ENCODE results near the gene FAM171A1. TPM values are rescaled to one million over a fixed set of nuclear protein-coding genes. Genes with fewer than 3 reads are reported as not detected.

FAM171A1 gene
- polyA plus RNA-seq, 2 donors, result 2.3 to 4.5 TPM

- WGBS, 2 donors, result 44 to 49% methylated on average over 10 of the region's 10 CpGs
- Histone ChIP-seq H3K4me1 (ENCODE audit: control insufficient read depth in 2 of 2, insufficient read depth in 2 of 2, low read length in 1 of 2) (no peaks in the 10 kb centered on the region), H3K9me3 (ENCODE audit: control insufficient read depth in 2 of 2, insufficient read depth in 1 of 2, low read depth in 1 of 2, low read length in 1 of 2) (no peaks in the 10 kb centered on the region), H3K27ac (ENCODE audit: low read depth in 2 of 2, low read length in 1 of 2) (no peak overlapping the region), H3K4me3 (ENCODE audit: low read depth in 1 of 2, low read length in 2 of 2) (no peak overlapping the region), H3K36me3 (ENCODE audit: control insufficient read depth in 2 of 2, insufficient read depth in 2 of 2, low read length in 1 of 2) (no peaks in the 10 kb centered on the region), H3K27me3 (ENCODE audit: control insufficient read depth in 1 of 2, insufficient read depth in 2 of 2, low read length in 2 of 2) (no peaks in the 10 kb centered on the region)
Observed at GRCh38 chr10:15262036-15262713, 108.9 kb downstream of the FAM171A1 start.

GRCh38 chr10:15259136-15259535 is 112.0 kb downstream of the FAM171A1 start:
- H3K4me1 ChIP-seq (ENCODE audit: control insufficient read depth in 2 of 2, insufficient read depth in 2 of 2, low read length in 1 of 2), result no peaks in the 10 kb centered on the region
- H3K36me3 ChIP-seq (ENCODE audit: control insufficient read depth in 2 of 2, insufficient read depth in 2 of 2, low read length in 1 of 2), result no peaks in the 10 kb centered on the region
- no peaks in the 10 kb centered on the region for H3K27me3 ChIP-seq (ENCODE audit: control insufficient read depth in 1 of 2, insufficient read depth in 2 of 2, low read length in 2 of 2)
- 91 to 92% methylated on average over 2 of the region's 2 CpGs for WGBS, 2 donors
- no peaks in the 10 kb centered on the region for H3K9me3 ChIP-seq (ENCODE audit: control insufficient read depth in 2 of 2, insufficient read depth in 1 of 2, low read depth in 1 of 2, low read length in 1 of 2)
- no peak overlapping the region for H3K4me3 ChIP-seq (ENCODE audit: low read depth in 1 of 2, low read length in 2 of 2)
- H3K27ac ChIP-seq (ENCODE audit: low read depth in 2 of 2, low read length in 1 of 2), result no peak overlapping the region

DNA sequence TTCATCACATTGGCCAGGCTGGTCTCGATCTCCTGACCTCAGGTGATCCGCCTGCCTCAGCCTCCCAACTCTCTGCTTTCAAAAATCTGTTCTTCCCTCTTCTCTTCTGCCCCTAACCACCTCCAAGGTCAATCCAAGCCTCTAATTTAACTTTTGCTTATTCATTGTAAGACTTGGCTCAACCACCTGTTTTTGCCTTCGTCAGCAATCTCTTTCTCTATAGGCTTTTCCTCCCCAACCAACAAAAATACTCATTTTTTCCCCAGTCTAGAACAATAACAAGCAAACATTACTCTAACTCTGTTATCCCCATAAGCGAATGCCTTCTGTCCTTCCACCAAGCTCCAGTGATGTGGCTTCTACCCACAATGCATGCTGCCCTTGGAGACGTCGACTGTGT is 112.8 kb downstream of the FAM171A1 start:
- Histone ChIP-seq H3K27me3 (ENCODE audit: control insufficient read depth in 1 of 2, insufficient read depth in 2 of 2, low read length in 2 of 2) (no peaks in the 10 kb centered on the region), H3K27ac (ENCODE audit: low read depth in 2 of 2, low read length in 1 of 2) (no peak overlapping the region), H3K36me3 (ENCODE audit: control insufficient read depth in 2 of 2, insufficient read depth in 2 of 2, low read length in 1 of 2) (no peaks in the 10 kb centered on the region), H3K4me3 (ENCODE audit: low read depth in 1 of 2, low read length in 2 of 2) (no peak overlapping the region), H3K4me1 (ENCODE audit: control insufficient read depth in 2 of 2, insufficient read depth in 2 of 2, low read length in 1 of 2) (no peaks in the 10 kb centered on the region), H3K9me3 (ENCODE audit: control insufficient read depth in 2 of 2, insufficient read depth in 1 of 2, low read depth in 1 of 2, low read length in 1 of 2) (no peaks in the 10 kb centered on the region)
- WGBS, 2 donors, result 94% methylated on average over 6 of the region's 6 CpGs

GRCh38 chr10:15255961-15256360 is 115.1 kb downstream of the FAM171A1 start:
- H3K27ac ChIP-seq (ENCODE audit: low read depth in 2 of 2, low read length in 1 of 2), result no peak overlapping the region
- H3K36me3 ChIP-seq (ENCODE audit: control insufficient read depth in 2 of 2, insufficient read depth in 2 of 2, low read length in 1 of 2), result no peaks in the 10 kb centered on the region
- WGBS, 2 donors, result 76 to 88% methylated on average over 6 of the region's 6 CpGs
- no peak overlapping the region for H3K4me3 ChIP-seq (ENCODE audit: low read depth in 1 of 2, low read length in 2 of 2)
- H3K4me1 ChIP-seq (ENCODE audit: control insufficient read depth in 2 of 2, insufficient read depth in 2 of 2, low read length in 1 of 2), result no peaks in the 10 kb centered on the region
- no peaks in the 10 kb centered on the region for H3K9me3 ChIP-seq (ENCODE audit: control insufficient read depth in 2 of 2, insufficient read depth in 1 of 2, low read depth in 1 of 2, low read length in 1 of 2)
- H3K27me3 ChIP-seq (ENCODE audit: control insufficient read depth in 1 of 2, insufficient read depth in 2 of 2, low read length in 2 of 2), result no peaks in the 10 kb centered on the region

DNA sequence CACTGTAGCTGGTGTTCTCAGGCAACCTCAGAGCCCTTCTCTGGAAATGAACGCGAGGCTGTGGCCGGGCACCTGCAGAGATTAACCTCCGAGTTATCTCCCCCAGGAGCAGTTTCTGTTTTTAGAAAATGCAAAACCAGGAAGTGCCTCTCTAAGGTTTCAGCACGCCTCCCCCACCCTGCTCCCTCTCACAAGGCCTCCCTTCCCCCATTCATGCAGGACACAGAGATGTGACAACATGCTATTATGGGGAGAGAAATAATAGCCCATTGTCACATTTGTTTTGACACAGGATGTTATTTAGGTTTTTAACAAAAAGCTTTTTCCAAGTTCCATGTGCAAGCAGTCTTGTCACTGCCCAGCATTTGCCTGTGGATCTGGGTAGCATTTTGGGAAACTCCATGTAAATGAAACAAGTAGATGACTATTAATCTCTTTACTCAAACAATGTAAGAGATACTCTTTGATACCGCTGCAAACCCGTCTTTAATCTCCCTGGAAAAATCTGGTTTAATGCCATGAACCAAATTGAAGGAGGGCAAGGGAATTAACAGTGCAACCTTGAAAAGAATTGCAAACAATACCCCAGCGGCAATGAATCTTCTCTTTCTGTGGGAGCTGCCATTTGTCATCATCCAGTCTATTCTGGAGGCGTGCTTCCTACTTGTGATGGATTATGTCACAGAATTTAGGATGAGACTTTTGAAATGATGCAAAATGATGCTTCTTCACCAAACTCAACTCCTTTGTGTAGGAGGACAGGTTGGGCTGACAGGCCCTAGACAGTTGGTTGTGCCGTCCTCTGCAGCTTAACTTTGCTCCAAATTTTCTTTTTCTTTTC is 116.1 kb downstream of the FAM171A1 start:
- H3K4me3 ChIP-seq (ENCODE audit: low read depth in 1 of 2, low read length in 2 of 2), result peak overlapping the region; percentile 29 to 40

GRCh38 chr10:15253951-15254807 is 116.9 kb downstream of the FAM171A1 start:
- no peaks in the 10 kb centered on the region for H3K27me3 ChIP-seq (ENCODE audit: control insufficient read depth in 1 of 2, insufficient read depth in 2 of 2, low read length in 2 of 2)
- H3K9me3 ChIP-seq (ENCODE audit: control insufficient read depth in 2 of 2, insufficient read depth in 1 of 2, low read depth in 1 of 2, low read length in 1 of 2), result no peaks in the 10 kb centered on the region
- H3K27ac ChIP-seq (ENCODE audit: low read depth in 2 of 2, low read length in 1 of 2), result no peak overlapping the region
- no peaks in the 10 kb centered on the region for H3K36me3 ChIP-seq (ENCODE audit: control insufficient read depth in 2 of 2, insufficient read depth in 2 of 2, low read length in 1 of 2)
- no peaks in the 10 kb centered on the region for H3K4me1 ChIP-seq (ENCODE audit: control insufficient read depth in 2 of 2, insufficient read depth in 2 of 2, low read length in 1 of 2)
- peak overlapping the region; percentile 29 to 40 for H3K4me3 ChIP-seq (ENCODE audit: low read depth in 1 of 2, low read length in 2 of 2)
- WGBS, 2 donors, result 58 to 66% methylated on average over 16 of the region's 16 CpGs

More for the DNA sequence above, 116.1 kb downstream of the FAM171A1 start:
- H3K9me3 ChIP-seq (ENCODE audit: control insufficient read depth in 2 of 2, insufficient read depth in 1 of 2, low read depth in 1 of 2, low read length in 1 of 2), result no peaks in the 10 kb centered on the region
- H3K36me3 ChIP-seq (ENCODE audit: control insufficient read depth in 2 of 2, insufficient read depth in 2 of 2, low read length in 1 of 2), result no peaks in the 10 kb centered on the region
- 45% methylated on average over 10 of the region's 10 CpGs for WGBS, 2 donors
- H3K4me1 ChIP-seq (ENCODE audit: control insufficient read depth in 2 of 2, insufficient read depth in 2 of 2, low read length in 1 of 2), result no peaks in the 10 kb centered on the region
- H3K27me3 ChIP-seq (ENCODE audit: control insufficient read depth in 1 of 2, insufficient read depth in 2 of 2, low read length in 2 of 2), result no peaks in the 10 kb centered on the region
- H3K27ac ChIP-seq (ENCODE audit: low read depth in 2 of 2, low read length in 1 of 2), result no peak overlapping the region

DNA sequence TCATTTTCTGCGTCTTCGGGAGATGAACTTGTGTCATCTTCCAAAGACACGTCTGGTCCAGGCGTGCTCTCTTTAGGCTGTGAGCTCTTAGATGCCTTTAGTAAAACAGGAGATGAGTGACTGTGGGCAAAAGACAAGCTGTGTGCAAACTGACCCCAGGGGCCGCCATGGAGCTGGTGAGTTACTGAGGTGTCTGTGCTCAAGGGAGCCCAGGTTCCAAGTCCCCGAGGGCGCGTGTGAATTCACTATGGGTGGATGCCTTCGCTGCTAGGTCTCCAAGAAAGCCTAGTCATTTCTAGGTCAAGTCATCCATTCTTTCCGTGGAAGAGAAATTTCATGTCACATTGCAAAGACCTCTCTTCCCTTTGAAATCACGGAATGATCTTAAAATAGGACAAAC is 118.7 kb downstream of the FAM171A1 start:
- Histone ChIP-seq H3K27ac (ENCODE audit: low read depth in 2 of 2, low read length in 1 of 2) (no peak overlapping the region), H3K4me1 (ENCODE audit: control insufficient read depth in 2 of 2, insufficient read depth in 2 of 2, low read length in 1 of 2) (no peaks in the 10 kb centered on the region), H3K4me3 (ENCODE audit: low read depth in 1 of 2, low read length in 2 of 2) (no peak overlapping the region), H3K27me3 (ENCODE audit: control insufficient read depth in 1 of 2, insufficient read depth in 2 of 2, low read length in 2 of 2) (no peaks in the 10 kb centered on the region), H3K9me3 (ENCODE audit: control insufficient read depth in 2 of 2, insufficient read depth in 1 of 2, low read depth in 1 of 2, low read length in 1 of 2) (no peaks in the 10 kb centered on the region), H3K36me3 (ENCODE audit: control insufficient read depth in 2 of 2, insufficient read depth in 2 of 2, low read length in 1 of 2) (no peaks in the 10 kb centered on the region)
- 96 to 97% methylated on average over 11 of the region's 11 CpGs for WGBS, 2 donors

DNA sequence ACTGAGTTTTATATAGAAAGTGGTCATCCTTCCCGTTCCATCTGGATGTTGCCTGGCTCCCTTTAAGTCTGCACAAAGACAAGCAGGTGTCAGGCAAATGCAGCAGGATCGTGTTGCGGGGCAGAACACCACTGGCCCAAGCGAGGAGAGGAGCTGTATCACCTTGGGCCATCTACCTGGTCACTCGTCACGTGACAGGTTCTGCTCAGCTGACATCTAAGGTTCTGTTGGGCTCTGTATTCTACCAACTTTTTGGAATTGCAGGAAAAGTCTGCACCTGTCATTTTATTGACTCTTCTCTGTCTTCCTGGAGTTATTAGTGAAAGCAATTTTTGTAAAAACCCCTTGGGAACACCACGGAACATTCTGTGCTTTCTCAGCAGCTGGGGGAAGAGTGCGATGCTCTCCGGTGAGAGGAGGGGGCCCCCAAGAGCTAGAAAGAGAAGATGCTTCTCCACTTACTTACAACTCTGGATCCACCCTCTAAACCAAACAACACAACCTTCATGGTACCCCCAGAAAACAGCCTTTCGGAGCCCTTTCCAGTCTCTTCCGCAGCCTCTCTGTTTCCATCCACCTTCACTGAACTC is 119.2 kb downstream of the FAM171A1 start:
- no peaks in the 10 kb centered on the region for H3K9me3 ChIP-seq (ENCODE audit: control insufficient read depth in 2 of 2, insufficient read depth in 1 of 2, low read depth in 1 of 2, low read length in 1 of 2)
- no peak overlapping the region for H3K4me3 ChIP-seq (ENCODE audit: low read depth in 1 of 2, low read length in 2 of 2)
- no peak overlapping the region for H3K27ac ChIP-seq (ENCODE audit: low read depth in 2 of 2, low read length in 1 of 2)
- no peaks in the 10 kb centered on the region for H3K27me3 ChIP-seq (ENCODE audit: control insufficient read depth in 1 of 2, insufficient read depth in 2 of 2, low read length in 2 of 2)
- H3K36me3 ChIP-seq (ENCODE audit: control insufficient read depth in 2 of 2, insufficient read depth in 2 of 2, low read length in 1 of 2), result no peaks in the 10 kb centered on the region
- 91 to 94% methylated on average over 11 of the region's 11 CpGs for WGBS, 2 donors
- H3K4me1 ChIP-seq (ENCODE audit: control insufficient read depth in 2 of 2, insufficient read depth in 2 of 2, low read length in 1 of 2), result no peaks in the 10 kb centered on the region

GRCh38 chr10:15245530-15245929 is 125.6 kb downstream of the FAM171A1 start:
- WGBS, 2 donors, result 77 to 88% methylated on average over 3 of the region's 3 CpGs
- H3K36me3 ChIP-seq (ENCODE audit: control insufficient read depth in 2 of 2, insufficient read depth in 2 of 2, low read length in 1 of 2), result no peaks in the 10 kb centered on the region
- no peak overlapping the region for H3K4me3 ChIP-seq (ENCODE audit: low read depth in 1 of 2, low read length in 2 of 2)
- no peaks in the 10 kb centered on the region for H3K27me3 ChIP-seq (ENCODE audit: control insufficient read depth in 1 of 2, insufficient read depth in 2 of 2, low read length in 2 of 2)
- H3K9me3 ChIP-seq (ENCODE audit: control insufficient read depth in 2 of 2, insufficient read depth in 1 of 2, low read depth in 1 of 2, low read length in 1 of 2), result no peaks in the 10 kb centered on the region
- H3K27ac ChIP-seq (ENCODE audit: low read depth in 2 of 2, low read length in 1 of 2), result no peak overlapping the region
- H3K4me1 ChIP-seq (ENCODE audit: control insufficient read depth in 2 of 2, insufficient read depth in 2 of 2, low read length in 1 of 2), result peaks cover 0 to 2% of the 10 kb centered on the region in 2 donors

All from esophagus (tissue), 2 donors.